Endothelial cell of hepatic sinusoid (primary cell): ENCODE data around the gene ARHGAP10.

Source experiments
- in situ Hi-C: cut with HindIII; loops from 2 replicates; pipeline ENCODE4 v1.10.0; 2017; ENCODE audit warnings: low sequenced_read_pairs

ARHGAP10 gene

GRCh38 chr4:147823130-147823529, 91.2 kb downstream of the ARHGAP10 start:
- in situ Hi-C loops = no loop called here

- in situ Hi-C loops = no loop called here
Observed at GRCh38 chr4:147824316-147824715, 92.4 kb downstream of the ARHGAP10 start.

- in situ Hi-C loops = no loop called here
Observed at GRCh38 chr4:147824884-147825283, 93.0 kb downstream of the ARHGAP10 start.

GRCh38 chr4:147825451-147826287, 93.8 kb downstream of the ARHGAP10 start:
- in situ Hi-C loops = no loop called here

GRCh38 chr4:147826288-147826646, 94.4 kb downstream of the ARHGAP10 start:
- in situ Hi-C loops = no loop called here

GRCh38 chr4:147828331-147828905, 96.5 kb downstream of the ARHGAP10 start:
- in situ Hi-C loops = no loop called here

- in situ Hi-C loops = no loop called here
Observed at GRCh38 chr4:147829401-147830101, 97.7 kb downstream of the ARHGAP10 start.

GRCh38 chr4:147830102-147830463, 98.2 kb downstream of the ARHGAP10 start:
- in situ Hi-C loops = no loop called here

GRCh38 chr4:147830987-147831386, 99.1 kb downstream of the ARHGAP10 start:
- in situ Hi-C loops = no loop called here

- in situ Hi-C loops = no loop called here
Observed at GRCh38 chr4:147831551-147832171, 99.8 kb downstream of the ARHGAP10 start.

GRCh38 chr4:147833254-147833653, 101.4 kb downstream of the ARHGAP10 start:
- in situ Hi-C loops = no loop called here

- in situ Hi-C loops = no loop called here
Observed at GRCh38 chr4:147833741-147834140, 101.9 kb downstream of the ARHGAP10 start.

- in situ Hi-C loops = no loop called here
Observed at GRCh38 chr4:147834480-147834879, 102.6 kb downstream of the ARHGAP10 start.

- in situ Hi-C loops = no loop called here
Observed at GRCh38 chr4:147836807-147837206, 104.9 kb downstream of the ARHGAP10 start.

GRCh38 chr4:147837435-147837834, 105.5 kb downstream of the ARHGAP10 start:
- in situ Hi-C loops = no loop called here

- in situ Hi-C loops = no loop called here
Observed at GRCh38 chr4:147837854-147838253, 106.0 kb downstream of the ARHGAP10 start.

- in situ Hi-C loops = no loop called here
Observed at GRCh38 chr4:147839200-147839599, 107.3 kb downstream of the ARHGAP10 start.

GRCh38 chr4:147839663-147840062, 107.8 kb downstream of the ARHGAP10 start:
- in situ Hi-C loops = no loop called here

GRCh38 chr4:147840838-147841738, 109.2 kb downstream of the ARHGAP10 start:
- in situ Hi-C loops = no loop called here

- in situ Hi-C loops = no loop called here
Observed at GRCh38 chr4:147842573-147842972, 110.7 kb downstream of the ARHGAP10 start.

GRCh38 chr4:147843162-147843561, 111.3 kb downstream of the ARHGAP10 start:
- in situ Hi-C loops = no loop called here
